GM18517 (cell line): ENCODE measurements around the gene PKMYT1.
A peak's percentile ranks its signal among the peaks of the same experiment; 100 is the strongest.
"Not testable (repeated sequence)": the region's sequence is repeated elsewhere in the genome, so short reads cannot be mapped to it uniquely, and the experiment has no call there.

ENCODE experiments used
- ATAC-seq: cut with Tn5 transposase; IDR thresholded peaks from one replicate; pipeline ENCODE4 v1.9.1; 2021; ENCODE audit warnings: mild to moderate bottlenecking, moderate library complexity; ENCODE audit not compliant: unreplicated experiment

Gene PKMYT1

GRCh38 chr16:2938206-2938605, 42.0 kb downstream of the PKMYT1 start:
- ATAC-seq = no peak

DNA sequence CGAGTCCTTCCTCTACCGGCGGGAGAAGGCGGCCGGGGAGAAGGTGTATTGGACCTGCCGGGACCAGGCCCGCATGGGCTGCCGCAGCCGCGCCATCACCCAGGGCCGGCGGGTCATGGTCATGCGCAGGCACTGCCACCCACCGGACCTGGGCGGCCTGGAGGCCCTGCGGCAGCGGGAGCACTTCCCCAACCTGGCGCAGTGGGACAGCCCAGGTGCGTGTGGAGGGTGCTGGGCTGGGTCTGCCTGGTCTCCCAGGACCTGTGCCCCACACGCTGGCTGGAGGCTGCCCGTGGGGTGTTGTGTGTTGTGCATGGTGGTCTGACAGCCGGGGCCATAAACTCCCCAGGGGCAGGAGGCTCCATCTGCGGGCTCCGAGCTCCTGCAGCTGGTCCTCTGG, 43.1 kb downstream of the PKMYT1 start:
- no peak for ATAC-seq

DNA sequence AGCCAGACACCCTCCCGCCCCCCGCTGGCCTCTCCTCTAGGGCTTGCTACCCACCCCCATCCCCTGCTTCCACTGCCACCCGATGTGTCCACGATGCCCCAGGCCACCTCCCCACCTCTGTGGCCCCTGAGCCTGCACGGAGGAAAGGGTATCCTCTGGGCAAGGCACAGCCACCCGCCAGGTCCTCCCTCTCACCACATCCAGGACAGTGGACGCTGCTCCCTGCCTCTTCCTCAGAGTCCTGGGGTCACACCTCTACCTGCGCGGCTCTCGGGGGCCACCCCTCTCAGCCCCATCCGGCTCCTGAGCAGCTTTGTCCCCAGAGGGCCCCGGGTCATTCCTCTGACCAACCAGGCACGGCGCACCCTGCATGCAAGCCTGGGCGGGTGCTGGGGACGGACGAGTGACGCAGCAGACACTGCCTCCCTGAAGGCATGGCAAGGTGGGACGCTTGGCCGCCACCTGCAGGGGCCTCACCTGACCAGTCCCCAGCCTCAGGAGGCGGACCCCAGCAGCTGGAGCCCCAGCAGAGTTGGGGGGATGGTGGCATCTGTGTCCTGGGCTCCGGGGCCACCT, 43.7 kb downstream of the PKMYT1 start:
- no peak for ATAC-seq

DNA sequence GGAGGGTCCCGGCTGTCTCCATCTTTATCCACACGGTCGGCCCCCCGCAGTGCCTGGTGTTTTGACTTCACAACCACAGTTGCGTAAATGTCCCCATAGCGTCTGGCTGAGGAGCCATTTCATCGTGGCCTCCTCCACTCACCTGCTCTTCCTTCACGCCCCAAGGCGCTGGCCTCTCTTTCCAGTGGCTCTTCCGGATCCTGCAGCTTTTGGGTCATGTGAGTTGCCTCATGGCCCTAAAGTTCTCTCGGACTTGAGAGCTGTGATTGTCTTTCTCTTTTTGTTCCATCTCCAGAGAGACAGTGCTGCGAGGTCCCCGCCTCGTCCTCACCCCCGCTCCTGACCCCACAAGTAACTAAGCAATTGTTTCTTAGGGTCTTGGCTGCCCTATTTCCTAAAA, 45.8 kb downstream of the PKMYT1 start:
- no peak for ATAC-seq

DNA sequence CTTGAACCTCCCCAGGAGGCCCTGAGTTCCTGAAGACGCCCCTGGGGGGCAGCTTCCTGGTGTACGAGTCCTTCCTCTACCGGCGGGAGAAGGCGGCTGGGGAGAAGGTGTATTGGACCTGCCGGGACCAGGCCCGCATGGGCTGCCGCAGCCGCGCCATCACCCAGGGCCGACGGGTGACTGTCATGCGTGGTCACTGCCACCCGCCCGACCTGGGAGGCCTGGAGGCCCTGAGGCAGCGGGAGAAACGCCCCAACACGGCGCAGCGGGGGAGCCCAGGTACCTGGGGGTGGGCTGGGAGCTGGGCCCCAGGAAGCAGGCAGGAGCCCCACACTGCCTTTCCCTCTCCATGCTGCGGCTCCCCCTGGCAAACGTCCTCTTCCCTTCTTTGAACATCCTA, 46.5 kb downstream of the PKMYT1 start:
- no peak for ATAC-seq

DNA sequence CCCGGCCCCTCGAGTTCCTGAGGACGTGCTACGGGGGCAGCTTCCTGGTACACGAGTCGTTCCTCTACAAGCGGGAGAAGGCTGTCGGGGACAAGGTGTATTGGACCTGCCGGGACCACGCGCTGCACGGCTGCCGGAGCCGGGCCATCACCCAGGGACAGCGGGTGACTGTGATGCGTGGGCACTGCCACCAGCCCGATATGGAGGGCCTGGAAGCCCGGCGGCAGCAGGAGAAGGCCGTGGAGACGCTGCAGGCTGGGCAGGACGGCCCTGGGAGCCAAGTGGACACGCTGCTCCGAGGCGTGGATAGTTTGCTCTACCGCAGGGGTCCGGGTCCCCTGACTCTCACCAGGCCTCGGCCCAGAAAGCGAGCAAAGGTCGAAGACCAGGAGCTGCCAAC, 47.1 kb downstream of the PKMYT1 start:
- no peak for ATAC-seq

DNA sequence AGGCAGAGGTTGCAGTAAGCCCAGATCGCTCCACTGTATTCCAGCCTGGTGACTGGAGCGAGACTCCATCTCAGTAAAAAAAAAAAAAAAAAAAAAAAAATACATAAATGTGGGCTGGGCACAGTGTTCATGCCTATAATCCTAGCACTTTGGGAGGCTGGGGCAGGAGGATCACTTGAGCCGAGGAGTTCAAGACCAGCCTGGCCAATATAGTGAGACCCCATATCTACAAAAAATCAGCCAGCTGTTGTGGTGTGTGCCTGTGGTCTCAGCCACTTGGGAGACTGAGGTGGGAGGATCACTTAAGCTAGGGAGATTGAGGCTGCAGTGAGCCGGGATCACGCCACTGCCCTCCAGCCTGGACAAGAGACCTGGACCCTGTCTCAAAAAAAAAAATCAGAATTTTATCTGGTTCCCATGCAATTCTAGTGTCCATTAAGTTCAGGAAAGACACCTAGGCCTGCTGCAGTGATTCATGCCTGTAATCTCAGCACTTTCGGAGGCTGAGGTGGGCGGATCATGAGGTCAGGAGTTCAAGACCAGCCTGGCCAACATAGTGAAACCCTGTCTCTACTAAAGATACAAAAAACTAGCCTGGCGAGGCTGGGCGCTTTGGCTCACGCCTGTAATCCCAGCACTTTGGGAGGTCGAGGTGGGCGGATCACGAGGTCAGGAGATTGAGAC, 48.9 kb downstream of the PKMYT1 start:
- not testable (repeated sequence) for ATAC-seq

DNA sequence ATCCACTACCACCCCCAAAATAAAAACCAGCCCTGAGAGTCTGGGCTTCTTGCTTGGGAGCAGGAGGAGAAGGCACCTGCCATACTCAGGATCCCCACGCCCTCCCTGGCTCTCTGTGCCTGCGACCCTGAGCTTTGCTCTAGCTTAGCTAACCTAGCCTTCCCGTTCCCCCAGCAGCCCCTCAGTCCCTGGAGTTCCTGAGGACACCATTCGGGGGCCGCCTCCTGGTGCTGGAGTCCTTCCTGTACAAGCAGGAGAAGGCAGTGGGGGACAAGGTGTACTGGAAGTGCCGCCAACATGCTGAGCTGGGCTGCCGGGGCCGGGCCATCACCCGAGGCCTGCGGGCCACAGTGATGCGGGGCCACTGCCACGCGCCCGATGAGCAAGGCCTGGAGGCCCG, 50.0 kb downstream of the PKMYT1 start:
- no peak for ATAC-seq

DNA sequence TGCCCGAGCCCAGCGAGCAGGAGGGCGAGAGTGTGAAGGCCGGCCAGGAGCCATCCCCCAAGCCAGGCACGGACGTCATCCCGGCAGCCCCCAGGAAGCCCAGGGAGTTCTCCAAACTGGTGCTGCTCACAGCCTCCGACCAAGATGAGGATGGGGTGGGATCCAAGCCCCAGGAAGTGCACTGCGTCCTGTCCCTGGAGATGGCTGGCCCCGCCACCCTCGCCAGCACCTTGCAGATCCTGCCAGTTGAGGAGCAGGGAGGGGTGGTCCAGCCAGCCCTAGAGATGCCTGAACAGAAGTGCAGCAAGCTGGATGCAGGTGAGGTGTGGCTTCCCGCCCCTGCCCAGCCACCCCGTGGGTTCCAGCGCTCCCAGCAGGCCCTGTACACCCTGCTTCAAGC, 50.6 kb downstream of the PKMYT1 start:
- no peak for ATAC-seq

DNA sequence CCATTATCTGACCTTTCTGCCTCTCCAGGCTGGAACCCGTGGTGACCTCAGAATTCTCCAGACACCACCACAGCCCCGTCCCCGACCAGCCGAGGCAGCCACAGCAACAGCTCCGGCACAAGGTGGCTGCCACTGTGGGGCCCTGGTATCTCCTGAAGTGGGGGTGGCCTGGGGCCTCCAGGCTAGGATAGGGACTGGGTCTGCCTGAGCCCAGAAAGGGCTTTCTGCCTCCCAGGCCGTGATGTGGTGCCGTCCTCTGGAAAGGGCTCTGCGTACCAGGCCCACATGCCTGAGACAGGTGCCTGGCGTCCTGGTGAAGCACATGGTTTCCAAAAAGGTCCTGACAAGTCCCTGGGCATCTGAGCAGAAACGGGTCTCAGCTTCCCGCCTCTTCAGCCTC, 51.5 kb downstream of the PKMYT1 start:
- ATAC-seq = no peak

- ATAC-seq = not testable (repeated sequence)
These were observed 52.1 kb downstream of the PKMYT1 start for GRCh38 chr16:2928151-2928550.

DNA sequence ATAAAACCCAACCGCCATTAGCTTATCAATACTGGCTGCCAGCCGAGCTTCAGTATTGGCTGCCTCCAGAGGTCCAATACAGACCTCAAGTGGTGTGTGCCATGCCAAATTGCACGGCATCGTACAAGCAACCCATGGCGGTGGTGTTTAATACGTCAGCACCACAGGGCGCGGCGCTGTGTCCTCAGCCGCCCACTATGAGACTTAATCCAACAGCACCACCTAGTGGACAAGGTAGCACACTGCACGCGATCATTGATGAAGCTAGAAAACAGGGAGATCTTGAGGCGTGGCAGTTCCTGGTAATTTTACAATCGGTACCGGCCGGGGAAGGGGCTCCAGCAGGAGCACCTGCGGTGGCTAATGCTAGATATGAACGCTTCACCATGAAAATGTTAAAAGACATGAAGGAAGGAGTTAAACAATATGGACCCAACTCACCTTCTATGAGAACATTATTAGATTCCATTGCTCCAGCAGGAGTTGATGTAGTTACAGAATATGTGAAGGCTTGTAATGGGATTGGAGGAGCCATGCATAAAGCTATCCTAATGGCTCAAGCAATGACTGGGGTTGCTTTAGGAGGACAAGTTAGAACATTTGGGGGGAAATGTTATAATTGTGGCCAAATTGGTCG, 53.1 kb downstream of the PKMYT1 start:
- ATAC-seq = peak; percentile 76

- no peak for ATAC-seq
These were observed 53.6 kb downstream of the PKMYT1 start for GRCh38 chr16:2926650-2926999.

DNA sequence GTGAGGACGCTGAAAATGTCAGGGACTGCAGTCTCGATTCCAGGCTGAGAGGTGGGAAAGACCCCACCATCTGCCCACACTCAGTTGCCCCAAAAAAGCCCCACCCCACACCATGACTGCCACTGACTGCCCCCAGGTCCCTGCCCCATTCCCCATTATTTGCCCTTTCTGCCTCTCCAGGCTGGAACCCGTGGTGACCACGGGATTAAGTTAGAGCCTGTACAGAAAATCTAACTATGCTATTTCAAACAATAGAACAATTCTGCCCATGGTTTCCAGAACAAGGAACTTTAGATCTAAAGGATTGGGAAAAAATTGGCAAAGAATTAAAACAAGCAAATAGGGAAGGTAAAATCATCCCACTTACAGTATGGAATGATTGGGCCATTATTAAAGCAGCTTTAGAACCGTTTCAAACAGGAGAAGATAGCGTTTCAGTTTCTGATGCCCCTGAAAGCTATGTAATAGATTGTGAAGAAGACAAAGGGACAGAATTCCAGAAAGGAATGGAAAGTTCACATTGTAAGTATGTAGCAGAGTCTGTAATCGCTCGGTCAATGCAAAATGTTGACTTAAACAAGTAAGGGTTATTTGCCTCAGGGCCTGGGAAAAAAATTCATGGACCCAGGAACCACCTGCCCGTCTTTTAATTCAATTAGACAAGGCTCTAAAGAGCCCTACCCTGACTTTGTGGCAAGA, 54.1 kb downstream of the PKMYT1 start:
- no peak for ATAC-seq

DNA sequence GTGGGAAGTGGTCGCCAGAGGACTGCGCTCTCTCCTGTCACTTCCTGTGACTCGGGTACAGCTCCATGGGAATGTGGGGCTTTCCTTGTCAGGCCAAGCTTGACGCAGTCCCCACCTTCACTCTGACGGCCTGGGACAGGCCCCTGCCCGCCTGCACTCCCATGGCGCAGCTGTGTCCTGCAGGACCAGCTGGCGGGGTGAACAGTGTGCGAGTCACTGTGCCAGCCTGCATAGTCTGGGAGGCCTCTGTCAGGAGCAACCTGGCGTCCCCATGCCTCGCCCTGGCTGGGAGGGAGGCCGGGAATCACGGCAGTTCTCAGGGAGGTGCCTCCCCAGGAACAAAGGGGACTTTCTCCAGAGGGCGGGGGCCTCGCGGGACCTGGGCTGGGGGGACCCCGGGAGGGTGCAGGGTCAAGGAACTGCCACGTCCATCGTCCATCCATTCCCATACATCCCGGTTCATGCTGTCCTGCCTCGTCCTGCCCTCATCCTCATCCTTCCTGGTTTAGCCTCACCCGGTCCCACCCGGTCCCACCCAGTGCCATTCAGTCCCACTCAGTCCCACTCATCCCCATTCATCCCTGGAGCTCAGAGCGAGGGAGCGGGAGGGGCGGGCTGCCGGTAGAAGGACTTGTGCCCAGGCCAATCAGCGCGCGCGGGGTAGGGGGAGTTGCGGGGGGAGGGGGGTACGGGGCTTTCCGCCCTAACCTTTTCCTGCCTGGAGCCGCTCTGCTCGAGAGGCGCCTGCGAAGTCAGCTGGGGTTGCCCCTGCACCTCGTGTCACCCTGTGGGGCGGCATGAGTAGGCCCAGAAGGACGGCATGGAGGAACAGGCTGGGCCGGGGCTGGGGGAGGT, 55.1 kb downstream of the PKMYT1 start:
- ATAC-seq = no peak

- ATAC-seq = no peak
These were observed 56.8 kb downstream of the PKMYT1 start for GRCh38 chr16:2923481-2923880.
